Choroid plexus epithelial cell (primary cell): ENCODE data around the gene LAD1.

ENCODE experiments used
- DNase-seq: peaks from one replicate; pipeline ENCODE4 v3.0.0-alpha.2; 2010; ENCODE audit warnings: low read depth
- H3K4me3 ChIP-seq: 2 replicates; pipeline ENCODE4 v1.5.1; 2011; ENCODE audit warnings: low read depth, mild to moderate bottlenecking, control low read depth, low read length, moderate library complexity
- TF ChIP-seq, protein P1 (sequence below): conservative IDR thresholded peaks from 2 replicates; pipeline ENCODE4 v1.5.1; 2011; ENCODE audit warnings: low read depth, mild to moderate bottlenecking, control low read depth, inconsistent platforms, low read length, moderate library complexity

The LAD1 gene

DNA sequence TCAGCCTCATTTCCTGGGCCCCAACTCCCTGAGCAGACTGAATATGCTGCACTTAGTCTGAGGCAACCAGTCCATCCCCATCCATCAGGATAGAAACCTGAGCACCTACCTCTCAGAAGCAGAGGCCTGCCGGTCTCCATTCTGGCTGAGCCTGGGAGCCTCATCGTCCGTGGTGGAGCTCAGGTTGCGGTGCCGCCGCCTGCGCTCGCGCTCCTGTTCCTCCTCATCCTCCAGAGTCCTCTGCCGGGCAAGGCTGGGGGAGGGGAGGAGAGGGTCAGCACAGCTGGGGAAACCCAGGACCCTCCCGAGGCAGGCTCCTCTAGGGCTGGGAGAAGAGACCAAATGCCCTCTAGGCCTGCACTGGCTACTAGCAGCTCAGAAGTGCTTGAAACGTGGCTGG lies 10.1 kb downstream of the LAD1 start:
- TF ChIP-seq, protein P1, sequence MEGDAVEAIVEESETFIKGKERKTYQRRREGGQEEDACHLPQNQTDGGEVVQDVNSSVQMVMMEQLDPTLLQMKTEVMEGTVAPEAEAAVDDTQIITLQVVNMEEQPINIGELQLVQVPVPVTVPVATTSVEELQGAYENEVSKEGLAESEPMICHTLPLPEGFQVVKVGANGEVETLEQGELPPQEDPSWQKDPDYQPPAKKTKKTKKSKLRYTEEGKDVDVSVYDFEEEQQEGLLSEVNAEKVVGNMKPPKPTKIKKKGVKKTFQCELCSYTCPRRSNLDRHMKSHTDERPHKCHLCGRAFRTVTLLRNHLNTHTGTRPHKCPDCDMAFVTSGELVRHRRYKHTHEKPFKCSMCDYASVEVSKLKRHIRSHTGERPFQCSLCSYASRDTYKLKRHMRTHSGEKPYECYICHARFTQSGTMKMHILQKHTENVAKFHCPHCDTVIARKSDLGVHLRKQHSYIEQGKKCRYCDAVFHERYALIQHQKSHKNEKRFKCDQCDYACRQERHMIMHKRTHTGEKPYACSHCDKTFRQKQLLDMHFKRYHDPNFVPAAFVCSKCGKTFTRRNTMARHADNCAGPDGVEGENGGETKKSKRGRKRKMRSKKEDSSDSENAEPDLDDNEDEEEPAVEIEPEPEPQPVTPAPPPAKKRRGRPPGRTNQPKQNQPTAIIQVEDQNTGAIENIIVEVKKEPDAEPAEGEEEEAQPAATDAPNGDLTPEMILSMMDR = no peak
- DNase-seq = no peak
- no peak overlapping the region for H3K4me3 ChIP-seq

DNA sequence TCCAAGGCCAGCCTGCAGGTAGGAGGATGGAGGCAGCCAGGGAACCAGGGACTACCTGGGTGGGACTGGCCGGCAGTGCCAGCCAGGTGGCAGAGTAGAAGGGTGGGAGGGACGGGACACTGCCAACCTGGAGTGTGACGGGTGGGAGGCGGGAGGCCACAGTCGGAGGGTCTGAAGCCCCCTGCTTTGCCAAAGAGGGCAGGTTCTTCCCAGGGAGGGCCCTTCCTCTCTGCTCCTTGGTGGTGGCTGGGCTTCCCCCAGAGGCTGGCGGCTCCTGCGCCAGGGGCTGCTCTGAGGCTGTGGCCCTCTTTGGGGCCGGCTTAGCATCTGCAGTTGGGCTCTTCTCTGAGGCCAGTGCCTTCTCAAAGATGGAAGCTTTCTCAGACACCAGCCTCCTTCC lies 12.9 kb downstream of the LAD1 start:
- no peak overlapping the region for H3K4me3 ChIP-seq
- no peak for DNase-seq
- TF ChIP-seq, protein P1 = no peak

DNA sequence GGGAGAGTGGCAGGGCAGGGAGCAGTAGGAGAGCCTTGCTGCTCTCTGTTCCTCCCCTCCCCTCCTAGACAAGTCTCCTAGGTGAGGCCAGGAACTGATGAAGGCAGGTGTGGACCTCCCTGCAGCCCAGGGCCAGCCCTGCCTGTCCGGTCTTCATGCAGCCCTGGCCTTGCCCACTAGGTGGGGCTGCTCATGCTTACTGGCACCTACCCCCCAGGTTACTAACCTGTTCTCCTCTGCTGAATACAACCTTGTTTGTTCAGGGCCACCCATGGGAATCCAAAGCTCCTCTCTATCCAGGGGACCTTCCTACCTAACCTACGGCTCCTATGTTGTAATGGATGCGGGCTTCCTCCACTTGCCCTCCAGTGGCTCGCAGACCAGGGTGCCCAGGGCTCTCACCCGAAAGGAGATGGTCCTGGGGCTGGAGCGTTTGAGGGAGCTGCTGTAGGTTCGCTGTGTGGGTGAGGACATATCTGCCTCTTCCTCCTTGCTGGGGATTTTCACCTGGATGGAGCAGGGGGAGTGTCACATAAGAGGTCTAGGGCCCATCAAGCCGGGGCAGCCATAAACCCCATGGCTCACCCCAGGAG lies 13.7 kb downstream of the LAD1 start:
- DNase-seq = peak; percentile 63

DNA sequence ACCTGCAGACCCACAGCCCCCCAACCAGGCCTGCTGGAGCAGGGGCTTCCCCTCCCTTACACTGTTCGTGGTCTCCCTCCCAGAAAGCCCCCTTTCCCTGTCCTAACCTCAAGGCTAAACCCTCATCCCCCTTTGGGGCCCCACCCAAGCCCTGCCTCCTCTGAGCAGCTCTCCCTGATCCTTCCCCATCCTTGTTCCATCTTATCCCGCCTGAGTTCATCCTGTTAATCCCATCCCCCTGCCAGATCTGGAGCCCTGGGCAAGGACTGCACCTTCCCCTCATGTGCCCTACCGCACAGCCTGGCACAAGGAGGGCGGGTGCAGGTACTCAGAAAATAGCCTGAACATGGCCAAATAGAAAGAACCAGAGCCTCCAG lies 14.7 kb downstream of the LAD1 start:
- no peak overlapping the region for H3K4me3 ChIP-seq
- TF ChIP-seq, protein P1 = no peak
- DNase-seq = no peak

More for the DNA sequence above, 13.7 kb downstream of the LAD1 start:
- TF ChIP-seq, protein P1 = peak; percentile 93
- H3K4me3 ChIP-seq = no peak overlapping the region

DNA sequence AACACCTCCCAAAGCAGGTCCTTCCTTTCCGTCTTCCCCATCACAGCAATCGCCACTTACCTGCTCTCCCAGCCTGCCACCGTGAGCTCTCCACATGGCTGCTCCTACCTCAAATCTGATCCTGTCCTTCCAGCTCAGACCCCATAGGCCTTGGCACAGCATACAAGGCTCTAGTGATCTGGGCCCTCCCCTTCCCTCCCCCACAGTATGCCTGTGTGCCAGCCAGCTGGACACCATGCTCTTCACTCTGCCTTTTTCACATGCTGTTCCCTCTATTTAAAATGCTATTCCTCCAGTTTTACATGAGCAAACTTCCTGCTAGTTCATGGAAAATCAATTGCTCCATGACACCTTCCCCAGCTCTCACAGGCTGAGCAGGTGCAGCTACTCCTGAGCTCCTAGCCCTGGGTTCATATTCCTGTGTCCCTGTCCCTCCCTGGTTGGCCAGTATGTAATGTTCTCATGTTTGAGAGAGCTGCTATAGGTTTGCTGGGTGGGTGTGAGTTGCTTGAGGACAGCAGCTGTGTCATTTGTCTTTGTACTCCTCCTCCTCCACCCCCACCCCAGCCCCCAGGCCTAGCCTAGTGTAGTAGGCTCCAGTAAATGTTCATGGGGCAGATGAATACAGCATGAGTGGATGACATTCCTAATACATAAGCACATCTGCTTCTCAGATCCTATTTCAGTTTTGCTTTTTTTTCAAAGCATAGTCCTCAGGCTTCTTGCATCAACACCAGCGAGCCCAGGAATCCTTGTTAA lies 15.3 kb downstream of the LAD1 start:
- TF ChIP-seq, protein P1 = no peak
- peak; percentile 93 for DNase-seq
- no peak overlapping the region for H3K4me3 ChIP-seq

DNA sequence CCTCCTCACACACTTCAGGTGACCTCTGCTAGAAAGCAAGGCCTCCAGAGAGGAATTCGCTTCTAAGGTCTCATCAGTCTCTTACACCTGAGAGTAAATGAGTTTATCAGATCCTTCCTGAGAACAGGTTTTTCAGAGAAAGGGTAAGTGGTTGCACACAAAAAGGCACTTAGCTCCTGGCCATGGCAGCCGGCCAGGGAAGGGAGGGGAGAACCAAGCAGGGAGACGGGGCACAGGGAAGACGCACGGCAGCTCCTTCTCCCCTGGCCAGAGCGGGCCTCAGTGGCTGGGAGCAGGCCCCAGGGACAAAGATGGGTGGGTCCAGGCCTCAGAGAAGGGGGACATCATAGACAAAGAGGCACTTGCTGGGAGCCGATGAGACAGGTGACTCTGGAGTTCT lies 18.0 kb downstream of the LAD1 start:
- no peak for DNase-seq
- no peak overlapping the region for H3K4me3 ChIP-seq
- TF ChIP-seq, protein P1 = no peak
